GM18951 (cell line): ENCODE measurements around the gene MYO6.

Experiments used
- POLR2A ChIP-seq: IDR thresholded peaks from 4 replicates; pipeline ENCODE4 v1.6.1; 2011; ENCODE audit warnings: mild to moderate bottlenecking; ENCODE audit not compliant: insufficient read length, insufficient read depth; ENCODE audit errors: extremely low read depth
- in situ Hi-C: fragments of 300-500 bp; cut with MboI; formaldehyde crosslinking; loops from one replicate; pipeline ENCODE4 v1.12.0; 2022; ENCODE audit warnings: low sequenced_read_pairs, mixed read lengths, inconsistent platforms; ENCODE audit not compliant: unreplicated experiment

MYO6 gene

DNA sequence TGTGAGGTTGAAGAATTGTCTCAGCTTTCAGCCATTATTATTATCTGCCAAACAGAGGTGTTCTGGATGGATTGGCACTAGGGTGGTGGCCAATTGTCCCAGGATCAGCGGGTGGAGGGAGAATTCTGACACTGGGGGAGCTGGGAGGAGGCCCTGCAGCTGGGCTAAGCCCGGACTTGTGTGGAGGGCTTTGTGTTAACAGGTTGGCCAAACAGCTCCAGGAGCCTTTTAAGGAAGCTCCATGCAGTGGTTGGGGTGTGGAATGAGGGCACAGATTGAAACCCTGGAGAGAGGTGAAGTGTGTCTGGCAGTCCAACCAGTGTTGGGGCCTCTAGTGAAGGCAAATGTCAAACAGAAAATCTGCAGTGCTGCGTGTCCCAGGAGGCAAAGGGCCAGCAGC is 187.6 kb downstream of the MYO6 start:
- TF ChIP-seq POLR2A, result no peak
- in situ Hi-C loops, result loop anchor here (25.0 kb wide), 1 partner anchor 1526 kb away; the partner anchor contains the start of gene HTR1B

DNA sequence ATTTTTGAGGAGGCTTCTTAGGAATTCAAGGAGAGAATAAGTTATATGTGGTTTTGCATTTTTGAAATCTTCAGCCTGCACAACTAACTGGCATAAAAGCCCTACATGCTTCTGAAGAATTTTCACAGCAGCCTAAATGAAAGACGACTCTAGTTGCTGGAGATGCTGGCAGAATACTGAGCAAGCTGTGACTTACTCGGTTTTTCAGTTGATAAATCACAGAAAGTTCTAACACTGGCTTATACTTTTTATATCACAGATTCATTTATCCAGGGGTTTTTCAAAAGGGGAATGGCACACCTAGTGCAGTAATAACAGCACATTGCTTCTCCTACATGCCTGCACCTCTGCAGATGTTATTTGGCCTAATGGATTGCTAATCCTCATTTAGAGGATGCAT is 188.8 kb downstream of the MYO6 start:
- TF ChIP-seq POLR2A, result no peak
- in situ Hi-C loops, result loop anchor here (25.0 kb wide), 1 partner anchor 1524 kb away; the partner anchor contains the start of gene HTR1B

DNA sequence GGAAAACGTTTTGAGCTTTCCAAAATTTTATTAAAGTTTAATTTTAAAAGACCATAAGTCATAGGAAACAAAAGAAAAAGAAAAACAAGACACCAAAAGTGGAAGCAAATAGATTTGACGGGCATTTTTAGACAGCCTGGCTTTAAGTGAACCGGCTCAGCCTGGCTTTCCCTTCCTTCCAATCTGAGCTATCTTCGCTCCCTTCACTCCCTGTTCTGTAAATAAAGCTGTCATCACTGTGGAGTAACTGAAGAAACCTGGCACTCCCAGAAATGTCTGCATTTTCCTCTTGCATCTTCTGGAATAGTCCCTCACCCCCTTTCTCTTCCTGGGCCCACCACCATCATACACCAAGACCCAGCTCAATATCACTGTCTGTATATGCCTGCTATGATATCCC is 191.5 kb downstream of the MYO6 start:
- in situ Hi-C loops, result loop anchor here (25.0 kb wide), 1 partner anchor 1522 kb away; the partner anchor contains the start of gene HTR1B
- no peak for TF ChIP-seq POLR2A

DNA sequence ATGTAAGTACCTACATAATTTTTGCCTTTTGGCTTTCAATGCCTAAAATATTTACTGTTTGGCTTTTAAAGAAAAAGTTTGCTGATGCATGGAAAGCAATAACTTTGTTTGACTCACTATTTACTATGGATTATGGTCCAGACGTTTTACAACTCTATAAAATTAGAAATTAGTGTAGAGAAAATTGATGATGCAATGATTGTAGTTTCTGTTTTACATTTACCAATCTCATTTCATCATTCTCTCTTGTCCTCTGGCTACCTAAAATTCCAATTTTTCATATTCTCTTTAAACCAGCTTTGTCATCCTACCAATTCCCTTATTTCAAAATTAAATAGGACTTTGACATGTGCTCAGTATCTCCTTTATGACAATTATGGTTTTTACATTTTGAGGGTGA is 192.5 kb downstream of the MYO6 start:
- no peak for TF ChIP-seq POLR2A
- in situ Hi-C loops, result loop anchor here (25.0 kb wide), 1 partner anchor 1521 kb away; the partner anchor contains the start of gene HTR1B

DNA sequence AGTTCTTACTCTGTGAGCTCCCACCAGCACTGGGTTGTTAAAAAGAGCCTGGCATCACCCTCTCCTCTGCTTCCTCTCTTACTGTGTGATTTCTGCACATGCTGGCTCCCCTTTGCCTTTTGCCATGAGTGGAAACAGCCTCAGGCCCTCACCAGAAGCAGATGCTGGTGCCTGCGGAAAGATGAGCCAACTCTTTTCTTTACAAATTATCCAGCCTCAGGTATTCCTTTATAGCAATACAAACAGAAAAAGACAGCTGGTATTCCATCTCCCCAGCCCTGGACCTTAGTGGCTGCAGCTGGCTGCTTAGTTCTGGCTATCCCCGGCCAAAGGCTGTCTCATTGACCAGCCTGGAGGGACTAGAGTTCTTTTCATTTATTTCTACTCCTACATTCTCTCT is 194.3 kb downstream of the MYO6 start:
- in situ Hi-C loops, result loop anchor here (25.0 kb wide), 1 partner anchor 1519 kb away; the partner anchor contains the start of gene HTR1B
- no peak for TF ChIP-seq POLR2A

DNA sequence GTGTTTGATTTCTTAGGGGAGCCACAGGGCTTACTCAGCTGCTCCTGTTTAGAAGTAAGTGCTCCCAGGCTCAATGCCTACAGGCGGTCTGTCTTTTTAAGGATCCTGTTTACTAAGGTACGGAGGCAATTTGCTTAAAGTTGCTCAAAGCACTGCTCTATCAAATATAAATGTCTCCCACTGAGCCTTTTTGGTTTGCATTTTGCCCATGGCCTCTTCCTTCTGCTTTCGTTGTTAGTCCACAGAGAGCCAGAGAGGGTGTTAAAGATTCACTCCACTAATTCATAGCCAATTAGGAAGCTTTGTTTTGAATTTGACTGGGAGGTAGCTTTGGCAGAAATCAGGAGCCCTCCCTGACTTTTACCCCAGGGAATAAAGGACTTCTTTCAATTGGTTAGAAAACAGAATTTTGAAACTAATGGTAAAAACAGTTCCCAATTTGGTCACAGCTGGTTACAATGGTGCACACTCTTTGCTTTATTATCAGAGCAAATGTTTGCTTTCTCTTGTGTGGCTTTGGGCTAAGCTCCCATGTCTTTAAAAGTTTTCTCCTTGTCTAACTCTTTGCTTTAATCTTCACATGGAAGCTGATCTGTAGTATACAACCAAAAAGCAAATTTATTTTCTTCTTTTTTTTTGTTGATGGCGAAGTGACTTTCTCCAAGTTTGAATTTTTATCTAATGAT is 197.2 kb downstream of the MYO6 start:
- no peak for TF ChIP-seq POLR2A
- in situ Hi-C loops, result loop anchor here (25.0 kb wide), 1 partner anchor 1516 kb away; the partner anchor contains the start of gene HTR1B

DNA sequence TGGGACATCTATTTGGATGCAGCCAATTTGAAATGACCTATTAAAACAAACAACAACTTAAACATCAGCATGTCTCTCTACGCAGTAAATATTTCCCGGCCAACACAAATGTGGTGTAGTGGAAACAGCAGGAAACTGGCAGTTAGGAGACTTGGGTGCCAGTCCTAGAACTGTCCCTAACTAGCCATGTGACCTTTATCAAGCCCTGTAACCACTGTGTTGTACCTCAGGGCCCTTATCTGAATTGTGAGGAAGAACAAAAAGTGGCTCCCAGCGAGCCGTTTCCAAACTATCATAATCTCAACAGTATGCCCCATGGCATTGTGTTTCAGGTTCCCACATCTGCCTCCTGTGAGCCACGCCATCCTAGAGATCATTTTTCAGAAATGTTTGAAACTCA is 198.9 kb downstream of the MYO6 start:
- in situ Hi-C loops, result loop anchor here (25.0 kb wide), 1 partner anchor 1514 kb away; the partner anchor contains the start of gene HTR1B
- TF ChIP-seq POLR2A, result no peak

DNA sequence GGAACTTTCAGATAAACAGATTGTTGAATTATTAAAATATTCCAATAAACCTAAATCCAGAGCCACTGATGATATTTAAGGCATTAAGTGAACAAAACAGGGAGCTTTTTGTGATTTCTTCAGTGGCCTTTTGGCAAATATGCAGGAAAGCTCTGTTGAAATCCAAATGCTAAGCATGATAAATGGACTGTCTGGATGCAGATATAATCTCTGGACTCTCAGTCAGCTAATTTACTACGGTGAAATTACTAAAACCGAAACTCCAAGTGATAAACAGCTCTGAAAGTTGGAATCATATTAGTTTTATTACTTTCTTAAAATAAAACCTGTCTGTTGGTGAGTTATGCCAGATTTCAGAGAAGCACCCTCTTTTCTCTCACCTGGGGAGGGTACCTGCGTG is 203.1 kb downstream of the MYO6 start:
- TF ChIP-seq POLR2A, result no peak
- in situ Hi-C loops, result no loop called here

DNA sequence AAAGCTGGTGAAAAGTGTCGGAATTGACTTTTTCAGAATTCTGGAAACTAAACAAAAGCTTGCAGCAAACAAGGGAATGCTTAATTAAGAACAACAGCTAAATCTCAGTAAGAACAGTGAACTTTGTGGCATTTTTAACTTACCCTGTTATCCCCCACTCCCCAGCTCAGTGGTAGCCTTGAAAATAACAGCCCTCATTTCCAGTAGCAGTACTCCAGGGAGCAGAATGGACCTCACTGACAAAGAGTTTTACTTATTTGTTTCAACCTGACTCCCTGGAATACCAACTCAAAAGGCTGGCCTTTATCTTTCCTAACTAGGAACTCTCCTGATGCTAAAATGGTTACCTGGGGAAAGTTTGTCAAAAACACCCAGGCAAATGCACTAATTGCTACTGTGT is 214.5 kb downstream of the MYO6 start:
- no peak for TF ChIP-seq POLR2A
- in situ Hi-C loops, result no loop called here

DNA sequence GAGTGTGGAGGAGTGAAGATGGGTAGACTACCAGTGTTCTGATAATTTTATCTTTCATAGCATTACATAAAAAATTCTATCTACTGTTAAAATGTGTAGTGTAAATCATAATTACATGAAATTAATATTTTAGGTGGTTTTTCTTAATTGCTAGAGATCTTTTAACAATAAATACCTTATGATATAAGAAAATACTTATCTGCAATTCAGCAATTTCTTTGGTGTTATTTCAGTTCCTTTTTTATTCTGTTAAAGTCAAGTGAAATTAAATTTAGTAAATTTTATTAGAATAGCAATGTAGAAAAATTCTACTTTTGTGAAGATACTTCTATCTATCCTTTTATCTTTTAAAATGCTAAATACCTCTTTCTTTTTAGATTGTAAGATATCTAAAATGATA is 219.1 kb downstream of the MYO6 start:
- in situ Hi-C loops, result no loop called here
- no peak for TF ChIP-seq POLR2A
